Left lobe of liver (tissue), 2 donors: Measurements from ENCODE around the gene F9. TPM values are rescaled to one million over a fixed set of nuclear protein-coding genes. Genes with fewer than 3 reads are reported as not detected.

Experiments used
- ATAC-seq: fragments of 200-7000 bp; cut with Tn5 transposase; one replicate; pipeline ENCODE4 v1.9.1; 2020; ENCODE audit warnings: mild to moderate bottlenecking, moderate library complexity
- DNase-seq: peaks from one replicate; pipeline ENCODE4 v3.0.0-alpha.2; 2020; ENCODE audit warnings: low spot score
- total RNA-seq: library from RNA; stranded (reverse); gene quantifications from one replicate; pipeline ENCODE4 v1.2.1, GENCODE V29; 2021
- donor health status: DM: no; HTN: no; CAD: no; lungs with moderate emphysema.
- donor health status: DM: no; HTN: yes; CAD: no.

F9 gene
- total RNA-seq, 1 donor from 2014 or later: 380 TPM

- DNase-seq (no peak), ATAC-seq (no peak)
Measured at GRCh38 chrX:139596068-139596467, 65.5 kb downstream of the F9 start.

- no peak for DNase-seq
- ATAC-seq: no peak
Measured at GRCh38 chrX:139600105-139600504, 69.6 kb downstream of the F9 start.

Other genes starting within 250 kb of the F9 start
- 0.20 TPM for gene MCF2, start 177.4 kb downstream of the F9 start, total RNA-seq